HG02798 (cell line): Measurements from ENCODE around the gene TNS3.
A peak's percentile ranks its signal among the peaks of the same experiment; 100 is the strongest.

ENCODE experiments used
- ATAC-seq: cut with Tn5 transposase; IDR thresholded peaks from one replicate; pipeline ENCODE4 v1.9.1; 2021; ENCODE audit warnings: mild to moderate bottlenecking; ENCODE audit not compliant: unreplicated experiment, poor library complexity

The TNS3 gene

DNA sequence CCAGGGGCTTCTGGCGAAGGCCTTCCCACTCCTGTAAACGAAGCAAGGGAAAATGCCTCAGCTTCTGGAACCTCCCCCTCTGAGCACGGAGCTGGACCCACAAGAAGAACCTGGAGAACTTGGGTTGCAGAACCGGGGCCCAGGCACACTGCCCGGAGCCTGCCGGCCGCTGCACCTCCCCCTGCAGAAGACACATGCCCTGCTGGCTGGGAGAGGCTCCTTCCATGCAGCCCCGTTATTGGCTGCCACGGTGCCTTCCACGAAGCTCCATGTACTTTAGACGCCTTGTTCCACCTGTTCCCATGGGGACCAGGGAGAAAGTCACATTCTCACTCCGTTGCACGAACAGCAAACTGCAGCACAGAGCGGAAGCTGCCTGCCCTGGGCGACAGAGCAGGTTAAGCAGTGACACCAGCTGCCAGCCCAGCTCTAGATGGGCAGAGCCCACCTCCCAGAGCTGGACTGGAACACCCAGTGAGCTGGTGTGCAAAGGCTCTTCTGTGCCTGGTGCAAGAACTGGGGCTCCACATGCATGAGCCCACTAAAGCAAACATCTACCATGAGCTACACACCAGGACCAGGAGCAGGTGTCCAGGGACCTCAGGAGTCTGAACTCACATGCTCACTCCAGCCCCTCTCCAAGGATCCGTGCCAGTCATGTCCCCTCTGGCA is 70.1 kb downstream of the TNS3 start:
- ATAC-seq = no peak

DNA sequence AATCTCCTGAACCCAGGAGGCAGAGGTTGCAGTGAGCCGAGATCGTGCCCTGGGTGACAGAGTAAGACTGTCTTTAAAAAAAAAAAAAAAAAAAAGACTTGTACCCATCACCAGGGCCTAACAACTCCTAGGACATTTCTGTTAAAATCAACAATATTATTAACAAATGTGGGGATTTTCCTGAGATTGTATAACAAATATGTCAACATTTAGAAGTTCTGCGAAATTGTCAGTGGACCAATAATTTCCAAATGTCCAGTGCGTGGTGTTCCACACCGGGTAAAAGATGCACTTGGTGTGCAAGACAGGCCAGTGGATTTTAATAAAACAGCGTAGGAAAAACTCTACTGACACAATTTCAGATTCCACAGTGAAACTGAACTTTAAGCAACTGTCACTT is 71.1 kb downstream of the TNS3 start:
- ATAC-seq = no peak

DNA sequence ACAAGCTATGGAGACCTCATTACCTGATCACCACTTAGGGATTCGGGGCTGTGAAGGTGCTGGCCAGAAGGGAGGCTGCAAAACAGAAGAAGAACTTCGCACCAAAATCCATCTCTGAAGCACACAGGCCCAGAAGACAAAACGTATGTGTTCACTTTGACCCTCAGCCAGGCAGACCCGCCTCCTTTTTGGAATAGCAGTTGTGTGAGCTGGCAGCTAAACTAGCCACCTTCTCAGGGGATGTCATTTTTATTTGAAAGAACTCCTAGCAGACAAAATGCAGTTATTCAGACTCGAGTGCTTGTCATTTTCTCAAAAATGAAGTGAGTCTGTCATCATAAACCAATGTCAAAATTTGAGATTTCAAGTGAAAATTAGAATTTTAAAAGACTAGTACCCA is 71.7 kb downstream of the TNS3 start:
- ATAC-seq = no peak

DNA sequence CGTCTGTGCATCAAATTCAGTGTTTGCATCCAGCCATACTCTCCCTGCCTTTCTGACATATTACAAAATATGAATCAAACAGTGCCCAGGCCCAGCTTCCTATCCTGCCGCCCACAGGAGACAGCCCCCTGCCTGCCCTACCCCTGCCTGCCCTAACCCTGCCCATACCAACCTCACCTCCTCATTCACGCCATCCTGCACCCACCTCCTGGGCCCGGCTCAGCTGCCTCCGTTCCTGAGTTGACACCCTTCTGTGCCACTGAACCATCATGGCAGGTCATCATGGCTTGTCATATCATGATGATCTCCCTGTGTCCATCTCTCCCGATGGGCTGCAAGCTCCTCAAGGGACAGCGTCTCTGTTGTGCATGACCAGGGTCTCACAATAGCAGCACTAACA is 72.3 kb downstream of the TNS3 start:
- no peak for ATAC-seq

DNA sequence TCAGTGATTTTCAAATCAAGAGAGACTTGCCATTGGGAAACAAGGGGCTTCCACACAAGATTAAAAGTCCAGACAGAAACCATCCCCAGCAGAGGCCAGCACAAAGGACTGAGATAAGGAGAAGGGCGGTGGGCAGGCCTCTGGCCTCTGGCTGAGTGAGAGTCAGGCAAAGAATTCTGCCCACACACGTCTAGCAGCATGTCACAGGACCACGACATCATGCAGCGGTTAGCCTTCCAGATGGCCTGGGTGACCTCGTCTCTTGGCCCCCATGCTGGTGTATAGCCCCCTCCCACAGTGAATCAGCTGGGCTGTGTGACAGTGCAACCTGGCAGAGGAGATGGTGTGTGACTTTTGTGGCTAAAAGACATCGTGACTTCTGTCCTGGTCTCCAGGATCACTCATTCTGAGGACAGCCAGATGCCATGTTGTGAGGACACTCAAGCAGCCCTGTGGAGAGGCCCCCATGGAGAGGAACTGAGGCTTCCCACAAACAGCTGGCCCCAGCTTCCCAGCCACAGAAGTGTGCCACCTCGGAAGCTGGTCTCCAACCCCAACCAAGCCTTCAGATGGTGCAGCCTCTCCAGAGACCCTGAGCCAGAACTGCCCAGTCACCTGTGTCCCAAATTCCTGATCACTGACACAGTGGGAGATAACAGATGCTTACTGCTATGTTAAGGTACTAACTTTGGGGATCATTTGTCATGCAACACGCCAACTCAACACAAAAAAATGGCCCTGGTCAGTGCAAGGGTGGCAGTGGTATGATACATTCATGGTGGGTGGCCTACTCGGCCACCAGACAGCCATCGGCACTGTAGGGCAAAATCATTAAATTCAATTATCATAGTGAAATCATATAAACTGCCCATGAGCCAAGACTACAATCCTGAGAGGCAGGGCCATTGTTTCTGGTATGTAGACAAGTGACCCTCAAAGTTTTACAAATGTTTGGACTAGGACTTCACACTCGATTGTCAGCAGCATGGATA is 73.2 kb downstream of the TNS3 start:
- no peak for ATAC-seq

DNA sequence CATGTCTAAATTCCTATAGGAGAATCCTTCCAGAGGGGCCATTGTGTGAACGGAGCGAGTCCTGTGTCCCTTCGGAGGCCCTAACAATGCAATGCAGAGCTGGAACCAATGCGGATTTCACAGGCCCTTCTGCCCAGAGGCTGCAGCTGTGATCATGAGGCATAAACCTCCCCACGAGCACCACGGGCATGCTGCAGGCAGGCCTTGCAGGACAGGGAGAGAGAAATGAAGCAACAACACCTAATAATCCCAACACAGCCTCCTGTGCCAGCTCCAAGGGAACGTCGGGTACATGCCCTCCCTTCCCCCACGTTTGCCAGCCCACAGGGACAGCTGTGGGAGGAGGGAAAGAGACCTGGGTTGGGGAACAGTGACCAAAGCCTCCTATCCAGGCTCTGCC is 74.4 kb downstream of the TNS3 start:
- no peak for ATAC-seq

DNA sequence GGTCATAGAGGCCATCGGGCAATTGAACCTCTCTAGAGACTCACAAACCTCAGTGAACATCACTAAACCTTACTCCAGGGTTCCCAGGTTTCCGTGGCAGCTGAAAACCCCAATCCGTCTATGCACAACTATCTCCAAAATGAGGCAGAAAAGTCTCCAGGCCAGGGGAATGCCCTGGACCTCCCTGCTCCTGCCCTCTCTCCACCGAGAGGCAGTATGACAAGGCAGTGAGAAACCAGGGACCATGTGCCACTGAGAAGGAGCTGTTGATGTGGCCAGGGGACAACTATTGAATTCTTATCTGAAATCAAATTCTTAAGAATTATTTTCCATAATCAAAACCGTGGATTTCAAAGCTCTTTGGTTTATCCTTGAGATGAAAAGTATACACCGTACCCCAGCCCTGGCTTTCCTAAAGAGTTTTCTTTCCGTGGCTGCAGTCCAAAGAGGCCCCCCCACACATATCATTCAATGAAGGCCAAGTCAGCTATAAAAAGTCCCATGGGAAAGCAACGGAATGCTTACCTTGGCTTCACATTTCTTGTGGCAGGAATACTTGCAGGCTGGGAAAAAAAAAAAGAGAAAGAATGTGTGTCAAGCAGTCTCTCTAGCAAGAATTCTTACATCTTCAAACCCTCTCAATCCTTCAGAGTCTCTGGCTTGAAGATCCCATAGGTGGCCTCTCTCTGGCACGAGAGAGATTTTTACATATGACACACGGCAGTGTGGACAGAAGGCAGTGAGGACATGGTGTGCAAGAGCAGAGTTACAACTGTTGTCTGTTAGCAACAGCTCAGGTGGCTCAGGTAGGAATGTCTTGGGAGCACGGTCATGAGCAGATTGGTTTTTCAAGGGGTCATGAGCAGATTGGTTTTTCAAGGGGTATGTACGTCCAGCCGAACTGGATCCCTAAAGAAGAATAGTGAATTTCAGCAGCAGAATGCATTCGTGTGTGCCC is 75.2 kb downstream of the TNS3 start:
- ATAC-seq = no peak

DNA sequence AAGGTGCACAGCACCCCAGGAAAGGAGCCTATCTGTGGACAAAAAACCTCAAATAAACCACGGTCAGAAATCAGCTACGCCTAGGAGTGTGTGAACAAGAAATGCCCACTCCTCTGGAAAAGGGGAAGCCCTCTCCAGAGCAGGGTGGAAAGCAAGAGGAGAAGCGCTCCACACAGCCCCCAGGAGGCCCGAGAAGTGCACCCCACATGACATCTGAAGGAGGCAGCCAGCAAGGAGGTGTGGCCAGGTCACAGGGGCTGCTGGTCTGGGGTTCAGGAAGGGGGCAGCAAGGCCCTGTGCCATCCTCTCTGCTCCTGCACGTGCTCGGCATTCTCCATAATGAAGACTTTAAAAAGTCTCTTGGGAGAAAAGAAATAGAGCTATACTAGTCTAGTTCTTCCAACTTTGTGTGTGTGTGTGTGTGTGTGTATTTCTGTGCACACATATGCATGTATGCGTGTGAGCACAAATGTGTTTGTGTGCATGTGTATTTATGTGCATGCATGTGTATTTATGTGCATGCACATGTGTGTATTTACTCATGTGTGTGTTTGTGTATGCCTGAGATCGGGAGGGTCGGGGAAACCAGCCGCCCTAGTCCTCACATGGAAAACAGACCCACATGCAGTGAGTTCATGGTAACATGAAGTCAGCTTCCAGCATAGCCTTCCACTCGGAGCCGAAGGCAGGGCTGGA is 76.5 kb downstream of the TNS3 start:
- ATAC-seq = no peak

DNA sequence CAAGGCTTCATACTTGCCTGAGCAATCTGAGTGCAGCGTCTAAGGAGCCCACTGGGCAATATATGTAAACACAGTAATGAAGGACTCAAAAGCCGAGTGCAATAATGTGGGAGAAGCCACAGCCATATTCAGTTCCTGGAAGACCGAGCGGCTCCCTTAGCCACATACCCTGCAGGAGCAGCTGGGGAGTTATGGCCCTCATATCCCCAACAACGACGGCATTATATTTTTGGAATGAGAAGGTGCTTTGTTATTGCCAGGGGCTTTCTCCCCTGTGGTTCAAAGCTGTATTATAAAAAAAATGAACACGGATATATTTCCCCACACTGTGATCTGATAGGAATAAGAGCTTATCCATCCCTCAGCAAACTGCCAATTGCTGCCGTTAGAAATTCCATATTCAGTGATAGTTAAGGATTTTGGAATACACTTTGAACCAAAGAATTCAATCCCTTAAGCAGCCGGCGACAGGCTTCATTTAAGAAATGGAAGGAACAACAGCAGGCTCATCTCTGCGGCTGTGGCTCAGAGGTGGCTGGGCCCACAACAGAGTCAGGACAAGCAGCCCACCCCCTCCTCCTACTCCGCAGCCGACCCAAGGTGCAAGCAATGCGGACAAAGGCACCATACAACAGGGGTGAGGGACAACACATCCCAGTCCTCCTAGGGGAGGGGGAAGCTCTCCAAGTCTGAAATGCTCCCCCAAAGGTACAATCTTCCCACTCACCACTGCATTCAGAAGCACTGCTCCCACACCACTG is 77.2 kb downstream of the TNS3 start:
- ATAC-seq = no peak

DNA sequence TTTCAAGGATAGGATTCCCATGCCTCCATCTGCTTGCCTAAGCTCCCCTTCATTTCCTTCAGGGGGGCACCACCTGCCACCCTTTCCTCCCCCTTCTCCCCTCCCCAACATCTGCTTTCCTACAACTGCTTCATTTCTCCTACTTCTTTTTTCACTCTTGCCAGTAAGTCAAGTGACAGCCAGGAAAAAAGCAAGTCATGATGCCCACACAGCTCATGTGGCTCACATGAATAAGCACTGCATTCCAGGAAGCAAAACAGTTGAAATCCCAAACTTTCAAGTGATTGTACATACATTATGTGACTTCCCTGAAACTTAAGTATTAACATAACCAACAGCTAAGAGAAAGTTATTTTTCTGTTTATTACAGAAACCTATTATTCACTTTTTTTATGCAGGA is 78.6 kb downstream of the TNS3 start:
- no peak for ATAC-seq

DNA sequence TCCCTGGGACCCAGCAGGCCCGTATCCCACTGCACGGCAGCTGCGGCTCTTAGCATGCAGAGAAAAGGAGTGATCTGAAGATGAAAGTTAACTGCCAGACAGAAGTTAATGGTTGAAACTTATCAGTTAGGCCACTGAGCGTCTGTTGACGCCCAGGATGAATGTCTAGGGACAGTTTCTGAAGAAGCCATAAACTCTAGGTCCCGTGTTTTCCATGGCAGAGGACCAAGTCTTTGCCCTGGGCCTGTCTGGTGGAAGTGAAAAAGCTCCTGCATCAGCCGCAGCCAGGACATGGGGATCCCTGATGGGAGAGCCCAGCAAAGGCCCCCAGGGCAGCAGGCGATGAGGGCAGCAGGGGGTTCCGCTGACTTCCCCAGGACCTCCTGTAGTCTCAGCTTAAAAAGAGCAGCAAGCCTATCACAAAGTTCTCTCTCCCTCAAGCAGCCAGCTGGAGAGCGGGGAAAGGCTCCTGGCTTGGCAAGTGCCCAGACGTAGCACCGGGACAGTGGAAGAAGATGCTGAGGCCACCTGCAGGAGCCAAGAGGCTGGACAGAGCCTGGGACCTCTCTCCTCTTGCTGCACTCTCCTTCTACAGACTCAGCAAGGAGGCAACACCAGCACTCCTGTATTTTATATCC is 79.6 kb downstream of the TNS3 start:
- no peak for ATAC-seq

DNA sequence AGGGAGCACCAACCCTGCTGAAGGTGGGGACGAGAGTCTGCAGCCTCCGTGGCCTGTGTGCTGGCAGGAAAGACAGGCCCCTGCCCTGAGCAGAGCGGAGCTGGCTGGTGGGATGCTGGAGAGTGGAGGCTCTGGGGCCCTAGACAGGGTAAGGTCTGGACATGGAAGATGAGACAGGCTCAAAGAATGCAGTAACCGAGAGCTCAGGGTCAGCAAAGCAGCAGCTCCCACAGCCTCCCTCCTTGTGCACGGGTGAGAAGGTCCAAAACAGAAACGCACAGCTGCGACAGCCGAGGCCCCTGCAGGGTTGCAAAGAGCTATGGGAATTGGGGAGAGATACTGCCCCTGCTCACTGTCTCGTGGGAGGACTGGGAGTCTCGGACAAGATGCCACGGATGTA is 80.5 kb downstream of the TNS3 start:
- ATAC-seq = no peak

DNA sequence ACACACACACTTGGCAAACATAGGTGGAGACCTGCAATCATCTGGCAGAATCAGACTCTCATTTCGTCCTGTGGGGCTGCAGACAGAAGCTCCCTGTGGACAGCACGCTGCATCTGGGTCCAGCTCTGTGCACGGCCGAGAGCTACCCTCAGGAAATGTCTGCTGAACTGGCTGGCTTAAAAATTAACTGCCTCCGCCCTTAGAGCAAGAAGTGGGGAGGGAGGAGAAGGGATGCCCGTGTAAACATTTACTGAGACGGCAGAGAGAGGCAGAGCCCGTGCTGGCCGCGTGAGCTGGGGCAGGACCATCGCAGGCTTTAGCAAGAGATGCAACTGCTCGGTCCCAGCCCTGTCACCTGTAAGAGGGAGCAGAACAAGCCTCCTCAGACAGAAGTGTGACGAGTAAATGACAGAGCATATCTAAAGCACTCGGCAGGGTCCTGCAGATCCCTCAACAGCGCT is 81.8 kb downstream of the TNS3 start:
- no peak for ATAC-seq

DNA sequence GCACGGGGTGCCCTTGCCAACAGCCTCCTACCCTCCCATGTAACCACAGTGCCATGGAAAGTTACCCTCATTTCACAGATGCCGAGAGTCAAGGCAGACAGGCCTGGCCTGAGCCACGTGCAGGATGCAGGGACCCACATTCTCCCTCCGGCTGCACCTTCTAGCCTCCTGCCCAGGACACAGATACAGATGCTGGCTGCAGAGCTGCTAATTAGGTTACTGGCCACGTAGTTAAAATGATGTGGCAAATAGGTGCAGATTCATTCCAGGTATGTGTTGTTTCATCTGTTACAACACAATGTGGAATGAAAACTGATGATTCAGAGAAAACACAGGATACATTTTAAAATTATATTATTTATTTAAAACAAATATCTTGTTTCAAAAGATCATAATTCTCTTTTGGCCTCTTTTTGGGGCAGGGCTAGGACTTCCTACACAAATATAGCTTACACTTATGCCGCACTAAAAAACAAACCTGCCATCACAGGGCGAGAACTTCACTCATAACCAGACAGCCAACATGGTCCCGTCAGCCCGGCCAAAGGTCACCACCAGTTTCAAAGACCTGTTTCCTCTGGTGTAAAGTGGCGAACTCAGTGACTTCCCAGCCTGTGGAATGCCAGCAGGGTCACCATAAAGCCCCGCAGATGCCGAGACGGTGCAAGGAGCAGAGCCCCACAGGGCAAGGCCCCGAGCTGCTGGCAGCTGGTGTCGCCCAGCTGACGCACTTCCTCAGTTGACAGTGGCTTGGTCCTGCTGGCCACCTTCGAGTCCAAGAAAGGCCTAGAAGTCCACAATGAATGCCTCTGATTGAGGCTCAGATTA is 83.5 kb downstream of the TNS3 start:
- ATAC-seq = no peak

DNA sequence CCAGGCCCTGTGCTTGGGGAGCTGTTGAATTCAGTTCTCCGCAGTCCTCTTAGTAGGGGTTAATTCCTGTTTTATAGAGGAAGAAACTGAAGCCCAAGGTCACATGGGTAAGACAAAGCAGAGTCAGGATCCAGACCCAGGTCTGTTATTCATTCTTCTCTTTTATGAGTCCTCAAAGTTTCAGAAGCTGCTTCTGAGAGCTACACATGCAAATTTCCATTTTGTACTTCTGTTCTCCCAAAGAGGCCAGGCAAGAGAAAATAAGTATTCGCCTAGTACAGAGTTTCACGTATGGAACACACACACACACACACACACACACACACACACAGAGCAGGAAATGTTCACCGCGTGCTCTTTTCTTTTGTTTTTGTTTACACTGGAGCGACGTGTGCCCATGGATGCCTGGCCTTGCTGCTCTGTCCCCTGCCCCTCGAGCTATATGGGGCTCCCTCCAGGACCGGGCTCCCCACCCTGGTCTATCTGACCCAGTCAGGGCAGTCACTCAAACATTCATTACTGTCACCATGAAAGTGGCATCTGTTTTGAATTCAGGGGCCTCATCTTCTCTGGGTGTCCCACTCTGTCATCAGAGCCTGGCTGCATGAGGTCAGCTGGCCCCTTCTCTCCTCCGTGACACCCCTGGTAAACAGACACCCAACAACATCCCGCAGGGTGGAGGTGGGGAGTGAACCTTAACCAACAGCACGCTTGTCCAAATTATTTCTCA is 84.4 kb downstream of the TNS3 start:
- ATAC-seq = peak; percentile 89

DNA sequence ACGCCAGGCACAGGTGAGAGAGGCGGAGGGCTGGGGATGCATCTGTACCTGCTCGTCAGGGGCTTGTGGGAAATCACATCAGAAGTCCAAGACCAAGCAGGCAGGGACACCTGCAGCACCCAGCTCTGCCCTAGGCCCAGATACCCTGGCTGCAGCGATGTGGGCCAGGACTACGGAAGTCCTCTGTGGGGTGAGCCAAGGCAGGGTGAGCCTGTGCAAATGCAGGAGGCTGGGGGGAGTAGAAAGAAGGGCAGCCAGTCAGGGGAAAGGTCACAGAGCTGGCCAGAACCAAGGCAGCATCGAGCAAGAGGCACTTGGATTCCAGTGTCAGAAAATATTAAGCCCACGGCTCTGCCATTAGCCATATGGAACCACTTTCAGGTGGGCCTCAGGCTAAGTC is 85.2 kb downstream of the TNS3 start:
- no peak for ATAC-seq

DNA sequence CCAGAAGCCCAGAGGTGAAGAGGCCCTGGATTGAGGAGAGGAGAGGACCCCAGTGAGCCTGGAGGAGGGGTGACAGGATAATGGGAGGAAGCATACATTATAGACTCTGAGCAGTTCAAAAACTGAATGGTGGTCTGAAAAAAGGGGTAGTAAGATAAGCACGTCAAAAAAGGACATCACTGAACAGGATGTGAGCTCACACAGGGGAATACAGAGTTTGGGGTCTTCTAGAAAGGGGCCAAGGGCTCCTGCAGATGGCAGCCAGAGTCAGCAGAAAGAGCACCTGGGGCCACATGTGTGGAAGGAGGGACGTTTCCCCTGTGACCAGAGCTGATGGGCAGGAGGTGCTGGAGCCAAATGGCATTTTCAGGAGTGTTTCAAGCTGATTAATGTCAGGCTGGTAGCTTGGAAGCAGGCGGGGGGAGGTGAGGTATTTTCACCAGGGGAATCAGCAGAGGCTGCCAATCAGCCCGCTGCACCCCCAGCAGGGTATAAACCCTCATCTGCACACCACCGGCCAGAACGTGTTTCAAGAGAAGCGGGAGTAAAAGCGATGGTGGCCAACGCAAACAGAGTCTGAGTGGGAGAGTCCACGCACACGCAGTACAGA is 85.8 kb downstream of the TNS3 start:
- no peak for ATAC-seq
